ENCODE data around the gene RALBP1.
"Not testable (repeated sequence)": the region's sequence is repeated elsewhere in the genome, so short reads cannot be mapped to it uniquely, and the experiment has no call there.

Gene RALBP1

DNA sequence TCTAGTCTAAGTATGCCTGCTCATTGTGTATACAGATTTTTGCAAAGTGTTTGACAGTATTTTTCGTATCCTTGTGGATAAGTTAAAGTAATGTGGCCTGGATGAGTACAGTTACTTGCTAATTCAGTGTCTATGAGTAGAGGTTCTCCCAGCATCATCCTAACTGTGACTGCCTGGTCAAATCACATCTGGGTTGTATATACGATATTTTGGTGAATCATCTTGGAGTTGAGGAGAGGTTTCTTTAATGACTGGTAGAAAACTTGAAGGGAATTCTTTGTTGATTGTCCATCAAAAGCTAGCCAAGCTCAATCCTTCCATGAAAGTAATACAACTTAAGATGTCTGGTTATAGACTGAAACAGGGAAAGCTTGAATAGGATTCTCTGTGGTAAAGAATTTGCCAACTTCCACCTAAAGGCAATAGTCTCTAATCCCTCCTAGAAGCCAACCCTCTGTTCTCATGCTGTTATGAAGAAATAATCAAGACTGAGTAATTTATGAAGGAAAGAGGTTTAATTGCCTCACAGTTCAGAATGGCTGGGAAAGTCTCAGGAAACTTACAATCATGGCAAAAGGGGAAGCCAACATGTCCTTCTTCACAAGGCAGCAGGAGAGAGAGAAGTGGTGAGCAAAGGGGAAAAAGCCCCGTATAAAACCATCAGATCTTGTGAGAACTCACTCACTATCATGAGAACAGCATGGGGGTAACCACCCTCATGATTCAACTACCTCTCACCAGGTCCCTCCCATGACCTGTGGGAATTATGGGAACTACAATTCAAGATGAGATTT, 19.4 kb upstream of the RALBP1 start:
- Histone ChIP-seq H3K27me3 (ENCODE audit: control insufficient read depth, insufficient read depth, low read length) (no peaks in the 10 kb centered on the region), H3K4me1 (ENCODE audit: control insufficient read depth, low read depth, low read length) (peaks cover 6% of the 10 kb centered on the region), H3K4me3 (ENCODE audit: low read length) (no peak overlapping the region), H3K9me3 (ENCODE audit: control insufficient read depth, low read depth, low read length) (no peaks in the 10 kb centered on the region), H3K27ac (ENCODE audit: low read length) (no peak overlapping the region), H3K36me3 (ENCODE audit: control insufficient read depth, low read depth, low read length) (no peaks in the 10 kb centered on the region), H3K9ac (ENCODE audit: low read length) (no peak overlapping the region)

GRCh38 chr18:9466127-9466526, 9.2 kb upstream of the RALBP1 start:
- no peaks in the 10 kb centered on the region for H3K27me3 ChIP-seq (ENCODE audit: control insufficient read depth, insufficient read depth, low read length)
- no peak overlapping the region for H3K27ac ChIP-seq (ENCODE audit: low read length)
- no peak overlapping the region for H3K9ac ChIP-seq (ENCODE audit: low read length)
- no peaks in the 10 kb centered on the region for H3K9me3 ChIP-seq (ENCODE audit: control insufficient read depth, low read depth, low read length)
- no peak overlapping the region for H3K4me3 ChIP-seq (ENCODE audit: low read length)
- H3K36me3 ChIP-seq (ENCODE audit: control insufficient read depth, low read depth, low read length): no peaks in the 10 kb centered on the region
- H3K4me1 ChIP-seq (ENCODE audit: control insufficient read depth, low read depth, low read length): no peaks in the 10 kb centered on the region

- Histone ChIP-seq H3K27ac (ENCODE audit: low read length) (no peak overlapping the region), H3K9ac (ENCODE audit: low read length) (no peak overlapping the region), H3K4me1 (ENCODE audit: control insufficient read depth, low read depth, low read length) (no peaks in the 10 kb centered on the region), H3K36me3 (ENCODE audit: control insufficient read depth, low read depth, low read length) (no peaks in the 10 kb centered on the region), H3K4me3 (ENCODE audit: low read length) (no peak overlapping the region), H3K27me3 (ENCODE audit: control insufficient read depth, insufficient read depth, low read length) (no peaks in the 10 kb centered on the region), H3K9me3 (ENCODE audit: control insufficient read depth, low read depth, low read length) (no peaks in the 10 kb centered on the region)
Observed at GRCh38 chr18:9466846-9467245, 8.5 kb upstream of the RALBP1 start.

- H3K4me3 ChIP-seq (ENCODE audit: low read length): no peak overlapping the region
- no peaks in the 10 kb centered on the region for H3K36me3 ChIP-seq (ENCODE audit: control insufficient read depth, low read depth, low read length)
- H3K27ac ChIP-seq (ENCODE audit: low read length): no peak overlapping the region
- H3K4me1 ChIP-seq (ENCODE audit: control insufficient read depth, low read depth, low read length): peaks cover 1% of the 10 kb centered on the region
- no peak overlapping the region for H3K9ac ChIP-seq (ENCODE audit: low read length)
- H3K9me3 ChIP-seq (ENCODE audit: control insufficient read depth, low read depth, low read length): no peaks in the 10 kb centered on the region
- H3K27me3 ChIP-seq (ENCODE audit: control insufficient read depth, insufficient read depth, low read length): no peaks in the 10 kb centered on the region
Observed at GRCh38 chr18:9468998-9469397, 6.3 kb upstream of the RALBP1 start.

DNA sequence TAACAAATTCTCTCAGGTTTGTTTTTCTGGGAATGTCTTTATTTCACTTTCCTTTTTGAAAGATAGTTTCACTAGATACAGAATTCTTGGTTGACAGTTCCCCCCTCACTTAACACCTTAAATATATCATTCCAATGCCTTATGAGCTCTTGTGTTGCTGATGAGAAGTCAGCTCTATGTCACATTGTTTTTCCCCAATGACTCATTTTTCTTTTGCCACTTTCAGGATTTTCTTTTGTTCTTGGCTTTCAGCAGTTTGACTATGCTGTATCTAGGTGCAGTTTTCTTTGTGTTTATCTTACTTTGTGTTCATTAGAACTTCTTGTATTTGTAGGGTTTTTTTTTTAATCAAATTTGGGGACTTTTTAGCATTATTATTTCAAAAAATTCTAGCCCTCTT, 5.6 kb upstream of the RALBP1 start:
- H3K27ac ChIP-seq (ENCODE audit: low read length): no peak overlapping the region
- no peak overlapping the region for H3K4me3 ChIP-seq (ENCODE audit: low read length)
- H3K27me3 ChIP-seq (ENCODE audit: control insufficient read depth, insufficient read depth, low read length): no peaks in the 10 kb centered on the region
- peaks cover 5% of the 10 kb centered on the region for H3K4me1 ChIP-seq (ENCODE audit: control insufficient read depth, low read depth, low read length)
- no peaks in the 10 kb centered on the region for H3K36me3 ChIP-seq (ENCODE audit: control insufficient read depth, low read depth, low read length)
- H3K9ac ChIP-seq (ENCODE audit: low read length): no peak overlapping the region
- no peaks in the 10 kb centered on the region for H3K9me3 ChIP-seq (ENCODE audit: control insufficient read depth, low read depth, low read length)

- H3K4me1 ChIP-seq (ENCODE audit: control insufficient read depth, low read depth, low read length): peaks cover 11% of the 10 kb centered on the region
- H3K36me3 ChIP-seq (ENCODE audit: control insufficient read depth, low read depth, low read length): no peaks in the 10 kb centered on the region
- no peaks in the 10 kb centered on the region for H3K27me3 ChIP-seq (ENCODE audit: control insufficient read depth, insufficient read depth, low read length)
- H3K9me3 ChIP-seq (ENCODE audit: control insufficient read depth, low read depth, low read length): no peaks in the 10 kb centered on the region
- H3K4me3 ChIP-seq (ENCODE audit: low read length): peak overlapping the region; percentile 66
- H3K27ac ChIP-seq (ENCODE audit: low read length): no peak overlapping the region
- H3K9ac ChIP-seq (ENCODE audit: low read length): peak overlapping the region; percentile 60
Observed at GRCh38 chr18:9474108-9474982, 968 bp upstream of the RALBP1 start.

- Histone ChIP-seq H3K9me3 (ENCODE audit: control insufficient read depth, low read depth, low read length) (no peaks in the 10 kb centered on the region), H3K27me3 (ENCODE audit: control insufficient read depth, insufficient read depth, low read length) (no peaks in the 10 kb centered on the region), H3K4me3 (ENCODE audit: low read length) (peak overlapping the region; percentile 82), H3K4me1 (ENCODE audit: control insufficient read depth, low read depth, low read length) (peaks cover 11% of the 10 kb centered on the region), H3K9ac (ENCODE audit: low read length) (peak overlapping the region; percentile 55), H3K36me3 (ENCODE audit: control insufficient read depth, low read depth, low read length) (no peaks in the 10 kb centered on the region), H3K27ac (ENCODE audit: low read length) (no peak overlapping the region)
Observed at GRCh38 chr18:9475643-9476591, 604 bp downstream of the RALBP1 start.

- H3K36me3 ChIP-seq (ENCODE audit: control insufficient read depth, low read depth, low read length); H3K27ac ChIP-seq (ENCODE audit: low read length); H3K27me3 ChIP-seq (ENCODE audit: control insufficient read depth, insufficient read depth, low read length); H3K9me3 ChIP-seq (ENCODE audit: control insufficient read depth, low read depth, low read length); H3K9ac ChIP-seq (ENCODE audit: low read length): not testable (repeated sequence)
- peaks cover 11% of the 10 kb centered on the region for H3K4me1 ChIP-seq (ENCODE audit: control insufficient read depth, low read depth, low read length)
- H3K4me3 ChIP-seq (ENCODE audit: low read length): peak overlapping the region; percentile 82
Observed at GRCh38 chr18:9476949-9477348, 1.6 kb downstream of the RALBP1 start.

DNA sequence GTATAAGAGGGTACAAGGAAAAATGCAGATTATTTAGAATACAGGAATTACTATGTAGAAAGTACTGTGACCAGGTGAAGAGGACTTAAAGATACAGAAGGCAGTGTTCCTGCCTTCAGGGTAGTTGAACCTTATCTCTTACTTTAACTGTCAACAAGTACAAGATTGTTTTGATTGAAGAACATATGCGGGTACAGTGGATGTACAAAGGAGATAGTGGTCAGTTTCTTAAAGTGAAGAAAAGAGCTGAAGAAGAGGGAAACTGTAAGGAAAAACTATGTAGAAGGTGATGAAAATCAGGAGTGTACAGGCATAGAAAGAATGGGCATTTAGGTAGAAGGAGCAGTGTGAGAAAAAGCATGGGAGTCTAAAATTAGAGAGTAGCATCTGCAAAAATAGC, 2.2 kb downstream of the RALBP1 start:
- H3K9ac ChIP-seq (ENCODE audit: low read length): no peak overlapping the region
- H3K27me3 ChIP-seq (ENCODE audit: control insufficient read depth, insufficient read depth, low read length): no peaks in the 10 kb centered on the region
- no peaks in the 10 kb centered on the region for H3K36me3 ChIP-seq (ENCODE audit: control insufficient read depth, low read depth, low read length)
- H3K27ac ChIP-seq (ENCODE audit: low read length): no peak overlapping the region
- no peak overlapping the region for H3K4me3 ChIP-seq (ENCODE audit: low read length)
- peaks cover 11% of the 10 kb centered on the region for H3K4me1 ChIP-seq (ENCODE audit: control insufficient read depth, low read depth, low read length)
- no peaks in the 10 kb centered on the region for H3K9me3 ChIP-seq (ENCODE audit: control insufficient read depth, low read depth, low read length)

- Histone ChIP-seq H3K4me1 (ENCODE audit: control insufficient read depth, low read depth, low read length) (peaks cover 11% of the 10 kb centered on the region), H3K27ac (ENCODE audit: low read length) (no peak overlapping the region), H3K9me3 (ENCODE audit: control insufficient read depth, low read depth, low read length) (no peaks in the 10 kb centered on the region), H3K36me3 (ENCODE audit: control insufficient read depth, low read depth, low read length) (no peaks in the 10 kb centered on the region), H3K9ac (ENCODE audit: low read length) (no peak overlapping the region), H3K27me3 (ENCODE audit: control insufficient read depth, insufficient read depth, low read length) (no peaks in the 10 kb centered on the region), H3K4me3 (ENCODE audit: low read length) (no peak overlapping the region)
Observed at GRCh38 chr18:9478545-9478944, 3.2 kb downstream of the RALBP1 start.

- H3K36me3 ChIP-seq (ENCODE audit: control insufficient read depth, low read depth, low read length): no peaks in the 10 kb centered on the region
- no peaks in the 10 kb centered on the region for H3K4me1 ChIP-seq (ENCODE audit: control insufficient read depth, low read depth, low read length)
- no peak overlapping the region for H3K27ac ChIP-seq (ENCODE audit: low read length)
Observed at GRCh38 chr18:9482790-9483189, 7.5 kb downstream of the RALBP1 start.

More at GRCh38 chr18:9482790-9483189, 7.5 kb downstream of the RALBP1 start:
- no peak overlapping the region for H3K4me3 ChIP-seq (ENCODE audit: low read length)
- no peaks in the 10 kb centered on the region for H3K9me3 ChIP-seq (ENCODE audit: control insufficient read depth, low read depth, low read length)
- H3K27me3 ChIP-seq (ENCODE audit: control insufficient read depth, insufficient read depth, low read length): no peaks in the 10 kb centered on the region
- H3K9ac ChIP-seq (ENCODE audit: low read length): no peak overlapping the region

All from iPS-18a (cell line).